ENCODE results near the gene ZG16.
"Not testable (repeated sequence)": the region's sequence is repeated elsewhere in the genome, so short reads cannot be mapped to it uniquely, and the experiment has no call there.

ZG16 gene

DNA sequence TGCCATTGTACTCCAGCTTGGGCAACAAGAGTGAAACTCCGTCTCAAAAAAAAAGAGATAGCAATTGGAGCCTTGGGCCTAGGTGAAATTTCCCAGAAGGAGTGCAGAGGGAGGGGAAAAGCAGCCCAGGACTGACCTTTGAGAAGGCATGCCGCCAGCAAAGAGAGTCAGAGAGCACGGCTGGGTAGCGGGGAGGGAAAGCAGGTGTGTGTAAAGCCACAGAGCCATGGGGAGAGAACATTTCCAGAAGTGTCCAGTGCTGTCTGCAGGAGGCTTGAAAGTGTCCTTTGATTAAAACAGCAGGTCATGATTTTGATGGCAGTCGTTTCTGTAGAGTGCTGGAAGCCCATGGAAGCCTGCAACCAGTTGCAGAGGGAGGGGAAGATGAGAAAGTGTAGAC lies 40.3 kb upstream of the ZG16 start:
- no peak for DNase-seq (ENCODE audit: low read depth)
- no peak overlapping the region for H3K4me3 ChIP-seq (replicated peaks; ENCODE audit: low read depth, low read length)
- TF ChIP-seq, protein P1, sequence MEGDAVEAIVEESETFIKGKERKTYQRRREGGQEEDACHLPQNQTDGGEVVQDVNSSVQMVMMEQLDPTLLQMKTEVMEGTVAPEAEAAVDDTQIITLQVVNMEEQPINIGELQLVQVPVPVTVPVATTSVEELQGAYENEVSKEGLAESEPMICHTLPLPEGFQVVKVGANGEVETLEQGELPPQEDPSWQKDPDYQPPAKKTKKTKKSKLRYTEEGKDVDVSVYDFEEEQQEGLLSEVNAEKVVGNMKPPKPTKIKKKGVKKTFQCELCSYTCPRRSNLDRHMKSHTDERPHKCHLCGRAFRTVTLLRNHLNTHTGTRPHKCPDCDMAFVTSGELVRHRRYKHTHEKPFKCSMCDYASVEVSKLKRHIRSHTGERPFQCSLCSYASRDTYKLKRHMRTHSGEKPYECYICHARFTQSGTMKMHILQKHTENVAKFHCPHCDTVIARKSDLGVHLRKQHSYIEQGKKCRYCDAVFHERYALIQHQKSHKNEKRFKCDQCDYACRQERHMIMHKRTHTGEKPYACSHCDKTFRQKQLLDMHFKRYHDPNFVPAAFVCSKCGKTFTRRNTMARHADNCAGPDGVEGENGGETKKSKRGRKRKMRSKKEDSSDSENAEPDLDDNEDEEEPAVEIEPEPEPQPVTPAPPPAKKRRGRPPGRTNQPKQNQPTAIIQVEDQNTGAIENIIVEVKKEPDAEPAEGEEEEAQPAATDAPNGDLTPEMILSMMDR (IDR thresholded peaks at IDR 0.05; ENCODE audit: low read length, missing control alignments) = no peak

DNA sequence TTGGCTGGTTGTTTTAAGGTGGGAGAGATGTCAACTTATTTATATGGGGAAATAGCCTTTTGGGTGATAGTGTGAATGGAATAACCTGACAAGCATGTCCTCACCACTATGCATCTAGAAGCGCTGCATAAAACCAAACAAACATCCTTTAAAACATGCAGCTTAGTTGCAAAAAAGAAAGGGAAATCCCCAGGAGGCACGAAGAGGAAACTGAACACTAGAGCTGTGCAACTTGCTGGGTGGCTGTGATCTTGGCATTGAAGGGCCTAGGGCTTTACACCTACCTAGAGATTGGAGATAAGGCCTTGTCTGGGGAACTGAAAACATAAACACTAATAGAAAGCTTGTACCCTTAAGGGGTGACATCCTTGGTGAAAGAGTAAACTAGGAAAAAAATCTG lies 39.5 kb upstream of the ZG16 start:
- no peak for DNase-seq (ENCODE audit: low read depth)
- TF ChIP-seq, protein P1 (IDR thresholded peaks at IDR 0.05; ENCODE audit: low read length, missing control alignments) = no peak

DNA sequence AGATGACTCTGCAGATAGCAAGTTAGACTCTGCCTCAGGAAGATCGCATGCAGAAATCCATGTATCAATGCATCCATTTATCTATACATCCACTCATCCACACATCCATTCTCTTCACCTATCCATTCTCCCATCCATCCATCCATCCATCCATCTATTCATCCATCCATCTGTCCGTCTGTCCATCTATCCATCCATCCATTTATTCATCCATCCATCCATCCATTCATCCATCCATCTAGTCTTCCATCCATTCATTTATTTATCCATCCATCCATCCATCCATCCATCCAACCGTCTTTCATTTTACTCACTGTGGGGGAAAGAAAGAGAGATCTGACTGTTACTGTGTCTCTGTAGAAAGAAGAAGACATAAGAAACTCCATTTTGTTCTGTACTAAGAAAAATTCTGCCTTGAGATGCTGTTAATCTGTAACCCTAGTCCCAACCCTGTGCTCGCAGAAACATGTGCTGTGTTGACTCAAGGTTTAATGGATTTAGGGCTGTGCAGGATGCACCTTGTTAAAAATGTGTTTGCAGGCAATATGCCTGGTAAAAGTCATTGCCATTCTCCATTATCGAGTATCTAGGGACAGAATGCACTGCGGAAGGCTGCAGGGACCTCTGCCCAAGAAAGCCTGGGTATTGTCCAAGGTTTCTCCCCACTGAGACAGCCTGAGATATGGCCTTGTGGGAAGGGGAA lies 38.0 kb upstream of the ZG16 start:
- not testable (repeated sequence) for H3K4me3 ChIP-seq (replicated peaks; ENCODE audit: low read depth, low read length); DNase-seq (ENCODE audit: low read depth)

More for the DNA sequence above, 39.5 kb upstream of the ZG16 start:
- H3K4me3 ChIP-seq (replicated peaks; ENCODE audit: low read depth, low read length) = no peak overlapping the region

DNA sequence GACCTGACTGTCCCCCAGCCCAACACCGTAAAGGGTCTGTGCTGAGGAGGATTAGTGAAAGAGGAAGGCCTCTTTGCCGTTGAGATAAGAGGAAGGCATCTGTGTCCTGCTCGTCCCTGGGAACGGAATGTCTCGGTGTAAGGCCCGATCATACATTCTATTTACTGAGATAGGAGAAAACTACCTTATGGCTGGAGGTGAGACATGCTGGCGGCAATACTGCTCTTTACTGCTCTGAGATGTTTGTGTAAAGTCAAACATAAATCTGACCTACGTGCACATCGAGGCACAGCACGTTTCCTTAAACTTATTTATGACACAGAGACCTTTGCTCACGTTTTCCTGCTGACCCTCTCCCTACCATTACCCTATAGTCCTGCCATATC lies 37.4 kb upstream of the ZG16 start:
- DNase-seq (ENCODE audit: low read depth); H3K4me3 ChIP-seq (replicated peaks; ENCODE audit: low read depth, low read length): not testable (repeated sequence)

DNA sequence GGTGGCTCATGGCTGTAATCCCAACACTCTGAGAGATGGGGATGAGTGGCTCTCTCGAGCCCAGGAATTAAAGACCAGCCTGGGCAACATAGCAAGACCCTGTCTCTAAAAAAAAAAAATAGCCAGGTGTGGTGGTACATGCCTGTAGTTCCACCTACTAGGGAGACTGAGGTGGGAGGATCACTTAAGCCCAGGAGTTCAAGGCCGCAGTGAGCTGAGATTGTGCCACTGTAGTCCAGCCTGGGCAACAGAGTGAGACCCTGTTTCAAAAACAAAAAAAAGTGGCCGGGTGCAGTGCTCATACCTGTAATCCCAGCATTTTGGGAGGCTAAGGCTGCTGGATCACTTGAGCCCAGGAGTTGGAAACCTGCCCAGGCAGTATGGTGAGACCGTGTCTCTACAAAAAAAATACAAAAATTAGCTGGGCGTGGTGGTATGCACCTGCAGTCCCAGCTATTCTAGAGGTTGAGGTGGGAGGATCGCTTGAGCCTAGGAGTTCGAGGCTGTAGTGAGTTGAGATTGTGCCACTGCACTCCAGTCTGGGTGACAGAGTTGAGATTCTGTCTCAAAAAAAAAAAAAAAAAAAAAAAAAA lies 35.3 kb upstream of the ZG16 start:
- DNase-seq (ENCODE audit: low read depth) = no peak
- no peak overlapping the region for H3K4me3 ChIP-seq (replicated peaks; ENCODE audit: low read depth, low read length)
- TF ChIP-seq, protein P1 (IDR thresholded peaks at IDR 0.05; ENCODE audit: low read length, missing control alignments) = no peak

DNA sequence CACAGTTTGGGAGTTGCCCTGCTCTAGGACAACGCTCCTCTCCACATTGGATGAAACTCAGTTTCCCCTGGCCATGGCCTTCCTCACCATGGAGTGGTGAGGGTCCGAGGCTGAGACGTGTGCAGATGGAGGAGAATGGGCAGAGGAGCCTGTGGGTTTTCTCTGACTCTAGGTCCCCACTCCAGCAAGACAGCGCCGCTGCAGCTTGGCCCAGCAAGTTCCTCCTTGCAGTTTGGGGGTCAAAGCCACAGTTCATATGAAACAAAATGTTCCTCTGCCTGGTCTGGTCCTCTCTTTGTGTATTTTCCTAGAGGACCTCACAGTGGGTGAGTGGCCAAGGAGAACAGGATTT lies 34.6 kb upstream of the ZG16 start:
- no peak overlapping the region for H3K4me3 ChIP-seq (replicated peaks; ENCODE audit: low read depth, low read length)
- no peak for DNase-seq (ENCODE audit: low read depth)
- TF ChIP-seq, protein P1 (IDR thresholded peaks at IDR 0.05; ENCODE audit: low read length, missing control alignments) = no peak

DNA sequence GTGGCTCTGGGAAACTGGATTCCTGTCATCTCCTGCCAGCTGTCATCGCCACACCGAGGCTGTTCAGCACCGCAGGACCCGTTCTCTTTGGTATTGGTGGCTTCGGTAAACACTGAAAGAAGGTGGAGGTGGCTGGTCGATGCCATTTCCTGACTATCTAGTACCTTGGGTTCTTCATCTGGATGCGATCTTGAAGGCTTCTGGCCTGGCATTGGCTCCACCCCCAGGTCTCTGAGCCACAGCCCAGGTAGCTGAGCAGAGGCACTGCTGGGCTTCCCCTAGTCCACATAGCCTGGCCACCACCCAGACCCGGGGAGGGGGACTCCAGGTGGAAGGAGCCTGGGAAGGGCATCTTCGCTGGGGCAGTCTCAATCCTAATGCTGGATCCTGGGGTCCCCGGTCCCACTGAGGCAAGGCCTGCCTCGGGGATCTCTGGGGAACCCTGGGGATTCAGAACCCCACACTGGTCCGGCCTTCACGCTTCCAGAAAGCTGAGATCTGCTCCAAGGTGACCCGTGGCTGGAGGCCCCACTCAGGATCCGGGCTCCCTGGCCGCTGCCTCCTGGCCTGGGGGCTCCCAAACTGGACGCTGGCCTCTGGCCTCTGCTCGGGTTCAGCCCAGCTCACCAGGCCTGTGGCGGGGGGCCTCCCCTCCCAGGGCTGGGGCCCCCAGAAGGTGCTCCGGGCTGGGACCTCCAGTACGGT lies 34.1 kb upstream of the ZG16 start:
- TF ChIP-seq, protein P1 (IDR thresholded peaks at IDR 0.05; ENCODE audit: low read length, missing control alignments) = no peak
- DNase-seq (ENCODE audit: low read depth) = no peak
- no peak overlapping the region for H3K4me3 ChIP-seq (replicated peaks; ENCODE audit: low read depth, low read length)

Measured in fibroblast of pulmonary artery (primary cell).